Measurements from ENCODE around the gene RAB11FIP3. TPM values are rescaled to one million over a fixed set of nuclear protein-coding genes. Genes with fewer than 3 reads are reported as not detected.

The RAB11FIP3 gene
- total and polyA plus RNA-seq, 11 donors, result 19.3 to 39.9 (median 31.9) TPM

GRCh38 chr16:527015-527903, 101.8 kb downstream of the RAB11FIP3 start, which contains the start of gene CAPN15:
Gene CAPN15 (plus strand): TSS chr16:527712. CDS start chr16:546839, 19,127 bp downstream.
- Histone ChIP-seq H3K36me3 (peaks cover 0 to 4% (median 0%) of the 10 kb centered on the region in 9 donors), H3K27me3 (no peaks in the 10 kb centered on the region), H3K27ac (peak within 1 kb of the TSS; percentile 89 to 100 (median 98)), H3K4me1 (peaks cover 11 to 59% (median 39%) of the 10 kb centered on the region in 12 donors), H3K9me3 (no peaks in the 10 kb centered on the region), H3K4me3 (peak within 1 kb of the TSS; percentile 58 to 94 (median 76))
- intact Hi-C loops (cut with DNase I), result loop anchor here in 1 of 10 donors (1.0 to 10.0 kb wide), 2 partner anchors 42 to 102 kb away; partner anchors contain the start of genes PIGQ and RAB11FIP3
- peak; percentile 60 to 89 (median 84) for ATAC-seq
- TF ChIP-seq POLR2A (IDR thresholded peaks at IDR 0.05), result peak in 1 of 2 donors; percentile 91
- TF ChIP-seq, protein P1, sequence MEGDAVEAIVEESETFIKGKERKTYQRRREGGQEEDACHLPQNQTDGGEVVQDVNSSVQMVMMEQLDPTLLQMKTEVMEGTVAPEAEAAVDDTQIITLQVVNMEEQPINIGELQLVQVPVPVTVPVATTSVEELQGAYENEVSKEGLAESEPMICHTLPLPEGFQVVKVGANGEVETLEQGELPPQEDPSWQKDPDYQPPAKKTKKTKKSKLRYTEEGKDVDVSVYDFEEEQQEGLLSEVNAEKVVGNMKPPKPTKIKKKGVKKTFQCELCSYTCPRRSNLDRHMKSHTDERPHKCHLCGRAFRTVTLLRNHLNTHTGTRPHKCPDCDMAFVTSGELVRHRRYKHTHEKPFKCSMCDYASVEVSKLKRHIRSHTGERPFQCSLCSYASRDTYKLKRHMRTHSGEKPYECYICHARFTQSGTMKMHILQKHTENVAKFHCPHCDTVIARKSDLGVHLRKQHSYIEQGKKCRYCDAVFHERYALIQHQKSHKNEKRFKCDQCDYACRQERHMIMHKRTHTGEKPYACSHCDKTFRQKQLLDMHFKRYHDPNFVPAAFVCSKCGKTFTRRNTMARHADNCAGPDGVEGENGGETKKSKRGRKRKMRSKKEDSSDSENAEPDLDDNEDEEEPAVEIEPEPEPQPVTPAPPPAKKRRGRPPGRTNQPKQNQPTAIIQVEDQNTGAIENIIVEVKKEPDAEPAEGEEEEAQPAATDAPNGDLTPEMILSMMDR (IDR thresholded peaks at IDR 0.05), result peak in 5 of 12 donors; percentile 6 to 33 (median 26)
- DNase-seq, result peak; percentile 88 to 94 (median 90)
- 0 to 1% (median 0%) methylated on average over 29 to 129 of the region's 129 CpGs for WGBS, 4 donors

- 4 to 17% (median 6%) methylated on average over 18 to 55 of the region's 55 CpGs for WGBS, 4 donors
- no peaks in the 10 kb centered on the region for H3K27me3 ChIP-seq
- peak in 3 of 4 donors; percentile 0 to 23 (median 0) for ATAC-seq
Observed at GRCh38 chr16:528111-529011, 102.9 kb downstream of the RAB11FIP3 start.

DNA sequence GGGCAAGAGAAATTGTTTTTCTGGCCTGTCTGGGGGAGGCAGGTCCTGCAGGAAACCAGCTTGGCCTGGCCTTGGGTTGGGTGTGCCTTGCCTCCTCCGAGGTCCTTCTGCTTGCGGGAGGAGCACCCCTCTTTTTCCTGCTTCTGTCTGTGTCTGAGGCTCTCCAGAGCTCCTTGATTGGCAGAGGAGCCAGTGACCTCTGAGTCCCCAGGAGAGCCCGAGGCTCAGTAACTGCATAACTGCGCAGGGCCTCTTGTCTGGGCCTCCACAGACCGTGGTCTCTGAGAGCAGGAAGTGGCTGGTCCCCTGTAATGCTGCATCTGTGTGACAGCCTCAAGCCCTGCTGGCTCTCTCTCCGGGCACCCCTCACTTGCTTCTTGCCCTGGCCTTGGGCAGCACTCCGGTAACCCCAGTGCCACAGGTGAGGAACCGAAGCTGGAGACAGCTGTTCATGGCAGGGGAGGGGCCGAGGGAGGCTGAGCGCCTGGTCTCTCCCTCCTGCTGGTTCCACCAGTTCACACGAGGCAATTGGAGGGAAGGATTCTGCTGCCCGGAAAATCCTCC, 103.6 kb downstream of the RAB11FIP3 start:
- TF ChIP-seq, protein P1 (IDR thresholded peaks at IDR 0.05), result no peak
- no peak for TF ChIP-seq POLR2A (IDR thresholded peaks at IDR 0.05)
- intact Hi-C loops (cut with DNase I), result loop anchor here in 1 of 10 donors (2.0 to 10.0 kb wide), 2 partner anchors 62 to 104 kb away; partner anchors contain the start of genes RAB11FIP3 and RAB40C
- Histone ChIP-seq H3K27ac (peak overlapping the region in 11 of 12 donors; percentile 7 to 100 (median 81)), H3K27me3 (no peaks in the 10 kb centered on the region), H3K4me3 (peak overlapping the region in 11 of 12 donors; percentile 58 to 94 (median 76)), H3K36me3 (peaks cover 0 to 4% (median 0%) of the 10 kb centered on the region in 9 donors), H3K9me3 (no peaks in the 10 kb centered on the region), H3K4me1 (peaks cover 11 to 71% (median 44%) of the 10 kb centered on the region in 12 donors)
- no peak for ATAC-seq
- DNase-seq, result no peak
- WGBS, 4 donors, result 46 to 62% (median 57%) methylated on average over 8 to 12 of the region's 12 CpGs

More at GRCh38 chr16:528111-529011, 102.9 kb downstream of the RAB11FIP3 start:
- TF ChIP-seq POLR2A (IDR thresholded peaks at IDR 0.05), result no peak
- TF ChIP-seq, protein P1 (IDR thresholded peaks at IDR 0.05), result no peak
- Histone ChIP-seq H3K4me1 (peaks cover 11 to 64% (median 41%) of the 10 kb centered on the region in 12 donors), H3K9me3 (no peaks in the 10 kb centered on the region), H3K27ac (peak overlapping the region; percentile 7 to 100 (median 80)), H3K4me3 (peak overlapping the region; percentile 58 to 94 (median 74)), H3K36me3 (peaks cover 0 to 4% (median 0%) of the 10 kb centered on the region in 9 donors)
- peak in 1 of 5 donors; percentile 34 for DNase-seq
- intact Hi-C loops (cut with DNase I), result loop anchor here in 1 of 10 donors (2.0 to 10.0 kb wide), 2 partner anchors 62 to 104 kb away; partner anchors contain the start of genes RAB11FIP3 and RAB40C

Measured in heart left ventricle (tissue), 16 donors.